Stomach (tissue), 4 donors: ENCODE results near the gene PANX1.

Experiments
- CTCF ChIP-seq, 7 experiments: fragments of 450-650 bp in 4 of 7; fragments of 200-600 bp in 3 of 7; sonication (generic) in 3 of 7; IDR thresholded peaks; one replicate each; pipeline ENCODE4 v1.5.1; 2016 to 2019; ENCODE audit warnings: antibody characterized with exemption in 7 of 7, control low read depth in 2 of 7, mild to moderate bottlenecking in 1 of 7
- EP300 ChIP-seq: sonication (generic); formaldehyde crosslinking; IDR thresholded peaks from one replicate; pipeline ENCODE4 v1.6.1; 2017; ENCODE audit warnings: antibody characterized with exemption

GRCh38 chr11:94219771-94220170 lies 91.1 kb downstream of the PANX1 start:
- TF ChIP-seq EP300 (no peak), CTCF (IDR thresholded peaks at IDR 0.05) (no peak)
